Stimulated activated CD8-positive, alpha-beta memory T cell treated with anti-CD3 and anti-CD28 coated beads, Interleukin-12 subunit alpha, Interleukin-12 subunit beta, amount 100 ng/mL, for 24 hours (primary cell): ENCODE data around the gene ATG4D.
"Not testable (repeated sequence)": the region's sequence is repeated elsewhere in the genome, so short reads cannot be mapped to it uniquely, and the experiment has no call there.

ENCODE experiments used
- DNase-seq: peaks from one replicate; pipeline ENCODE4 v3.0.0-alpha.2; 2020; ENCODE audit errors: extremely low read depth

Gene ATG4D

DNA sequence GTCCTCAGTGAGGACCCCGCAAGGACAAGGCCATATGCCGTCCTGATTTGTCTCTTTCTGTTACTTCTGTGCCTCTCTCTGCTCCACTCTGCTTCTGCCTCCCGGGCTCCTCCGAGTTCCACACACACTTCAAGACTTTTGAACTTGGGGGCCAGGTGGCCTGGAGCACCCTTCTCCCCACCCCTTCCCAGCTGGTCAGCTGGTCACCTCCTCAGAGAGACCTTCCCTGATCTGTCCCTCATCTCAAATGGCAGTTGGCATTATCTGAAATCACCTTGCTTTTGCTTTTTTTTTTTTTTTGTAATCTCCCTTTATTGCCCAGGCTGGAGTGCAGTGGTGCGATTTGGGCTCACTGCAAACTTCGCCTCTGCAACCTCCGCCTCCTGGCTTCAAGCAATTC is 24.3 kb upstream of the ATG4D start:
- no peak for DNase-seq

DNA sequence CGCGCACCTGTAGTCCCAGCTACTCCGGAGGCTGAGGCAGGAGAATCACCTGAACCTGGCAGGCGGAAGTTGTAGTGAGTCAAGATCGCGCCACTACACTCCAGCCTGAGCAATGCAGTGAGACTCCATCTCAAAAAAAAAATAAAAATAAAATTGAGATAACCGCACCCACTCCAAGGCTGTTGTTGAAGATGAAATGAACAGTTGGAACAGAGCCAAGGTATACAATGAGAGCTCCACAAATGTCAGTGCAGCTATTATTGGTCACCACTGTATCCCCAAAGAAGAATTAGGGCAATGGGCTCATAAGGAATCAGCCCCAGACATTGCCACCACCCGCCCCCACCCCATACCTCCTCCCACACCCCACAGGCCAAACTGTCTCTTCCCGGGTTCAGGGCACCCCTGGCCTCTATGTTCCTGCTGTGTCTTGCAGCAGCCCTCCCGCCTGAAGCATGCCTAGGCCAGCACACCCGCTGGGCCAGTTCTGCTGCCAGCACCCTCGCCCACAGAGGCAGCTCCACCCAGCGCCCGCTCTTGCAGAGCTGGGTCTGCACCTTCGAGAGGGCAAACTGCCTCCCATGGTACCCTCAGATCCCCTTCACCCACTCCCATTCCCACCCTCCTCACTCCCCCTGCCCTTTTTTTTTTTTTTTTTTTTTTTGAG is 22.9 kb upstream of the ATG4D start:
- no peak for DNase-seq

DNA sequence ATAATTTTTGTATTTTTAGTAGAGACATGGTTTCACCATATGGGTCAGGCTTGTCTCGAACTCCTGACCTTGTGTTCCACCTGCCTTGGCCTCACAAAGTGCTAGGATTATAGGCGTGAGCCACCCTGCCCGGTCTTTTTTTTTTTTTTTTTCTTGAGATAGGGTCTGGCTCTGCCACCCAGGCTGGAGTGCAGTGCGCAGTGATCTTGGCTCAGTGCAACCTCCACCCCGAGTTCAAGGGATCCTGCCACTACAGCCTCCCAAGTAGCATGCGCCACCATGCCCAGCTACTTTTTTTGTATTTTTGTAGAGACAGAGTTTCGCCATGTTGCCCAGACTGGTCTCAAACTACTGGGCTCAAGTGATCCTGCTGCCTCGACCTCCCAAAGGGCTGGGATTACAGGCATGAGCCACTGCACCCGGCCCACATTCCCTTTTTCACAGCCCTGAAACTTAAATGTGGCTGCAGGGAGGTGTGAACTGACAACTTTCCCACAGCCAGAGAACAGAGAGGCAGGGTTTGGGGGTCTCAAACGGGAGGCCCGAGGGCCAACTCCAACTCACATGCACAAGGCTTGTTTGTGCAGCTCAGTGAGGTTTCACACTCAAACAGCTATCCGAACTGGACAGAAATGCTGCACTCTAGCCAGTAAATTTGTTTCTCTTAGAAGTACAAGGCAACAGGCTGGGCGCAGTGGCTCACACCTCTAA is 22.1 kb upstream of the ATG4D start:
- no peak for DNase-seq

DNA sequence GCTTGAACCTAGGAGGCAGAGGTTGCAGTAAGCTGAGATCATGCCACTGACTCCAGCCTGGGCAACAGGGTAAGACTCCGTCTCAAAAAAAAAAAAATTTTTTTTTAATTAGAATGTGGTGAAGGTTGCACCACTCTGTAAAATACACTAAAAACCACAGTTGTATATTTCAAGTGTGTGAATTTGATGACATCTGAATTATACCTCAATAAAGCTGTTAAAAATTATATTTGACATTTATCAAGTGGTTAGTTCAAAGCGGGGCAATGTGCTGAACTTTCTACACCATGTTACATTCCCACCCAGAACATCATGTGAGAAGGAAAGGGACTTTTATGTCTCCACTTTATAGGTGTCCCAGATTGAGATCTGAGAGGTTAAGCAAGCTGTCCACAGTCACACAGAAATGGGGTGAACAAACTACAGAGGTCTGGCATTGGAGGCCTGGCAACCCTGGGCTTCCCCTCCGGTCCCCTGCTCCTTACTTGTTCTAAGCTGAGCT is 20.5 kb upstream of the ATG4D start:
- DNase-seq: no peak

DNA sequence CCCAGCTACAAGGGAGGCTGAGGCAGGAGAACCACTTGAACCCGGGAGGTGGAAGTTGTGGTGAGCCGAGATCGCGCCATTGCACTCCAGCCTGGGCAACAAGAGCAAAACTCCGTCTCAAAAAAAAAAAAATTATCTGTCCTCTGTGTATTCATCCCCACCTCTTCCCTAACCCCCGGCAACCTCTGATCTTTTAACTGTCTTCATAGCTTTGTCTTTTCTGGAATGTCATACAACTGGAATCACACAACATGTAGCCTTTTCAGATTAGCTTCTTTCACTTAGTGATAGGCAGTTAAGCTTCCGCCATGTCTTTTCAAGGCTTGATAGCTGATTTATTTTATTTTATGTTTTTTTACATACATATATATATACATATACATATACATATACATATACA is 18.1 kb upstream of the ATG4D start:
- no peak for DNase-seq

DNA sequence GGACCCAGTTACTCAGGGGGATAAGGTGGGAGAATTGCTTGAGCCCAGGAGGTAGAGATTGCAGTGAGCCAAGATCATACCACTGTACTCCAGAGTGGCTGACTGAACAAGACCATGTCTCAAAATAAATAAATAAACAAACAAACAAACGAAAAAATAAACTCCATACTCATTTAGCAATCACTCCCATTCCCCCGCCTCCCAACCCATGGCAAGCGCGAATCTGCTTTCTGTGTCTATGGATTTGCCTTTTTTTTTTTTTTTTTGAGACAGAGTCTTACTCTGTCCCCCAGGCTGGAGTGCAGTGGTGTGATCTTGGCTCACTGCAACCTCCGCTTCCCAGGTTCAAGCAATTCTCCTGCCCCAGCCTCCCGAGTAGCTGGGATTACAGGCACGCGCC is 16.8 kb upstream of the ATG4D start:
- DNase-seq: not testable (repeated sequence)

DNA sequence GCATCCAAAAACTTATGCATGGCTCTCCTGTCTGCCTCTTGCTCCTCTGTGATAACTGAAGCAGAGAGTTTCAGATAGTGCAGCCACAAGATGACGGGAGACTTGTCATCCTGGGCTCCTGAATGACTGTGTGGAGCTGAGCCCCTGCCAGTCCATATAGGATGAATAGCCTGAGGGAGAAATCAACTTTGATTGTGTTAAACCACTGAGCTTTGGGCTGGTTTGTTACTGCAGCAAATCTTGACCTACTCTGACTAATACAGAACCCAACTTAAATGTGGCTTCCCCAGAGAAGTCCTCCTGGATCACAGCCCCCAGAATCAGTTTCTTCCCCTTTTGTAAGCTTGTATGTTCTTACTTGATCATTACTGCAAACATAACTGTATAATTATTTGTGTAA is 11.2 kb upstream of the ATG4D start:
- DNase-seq: no peak

DNA sequence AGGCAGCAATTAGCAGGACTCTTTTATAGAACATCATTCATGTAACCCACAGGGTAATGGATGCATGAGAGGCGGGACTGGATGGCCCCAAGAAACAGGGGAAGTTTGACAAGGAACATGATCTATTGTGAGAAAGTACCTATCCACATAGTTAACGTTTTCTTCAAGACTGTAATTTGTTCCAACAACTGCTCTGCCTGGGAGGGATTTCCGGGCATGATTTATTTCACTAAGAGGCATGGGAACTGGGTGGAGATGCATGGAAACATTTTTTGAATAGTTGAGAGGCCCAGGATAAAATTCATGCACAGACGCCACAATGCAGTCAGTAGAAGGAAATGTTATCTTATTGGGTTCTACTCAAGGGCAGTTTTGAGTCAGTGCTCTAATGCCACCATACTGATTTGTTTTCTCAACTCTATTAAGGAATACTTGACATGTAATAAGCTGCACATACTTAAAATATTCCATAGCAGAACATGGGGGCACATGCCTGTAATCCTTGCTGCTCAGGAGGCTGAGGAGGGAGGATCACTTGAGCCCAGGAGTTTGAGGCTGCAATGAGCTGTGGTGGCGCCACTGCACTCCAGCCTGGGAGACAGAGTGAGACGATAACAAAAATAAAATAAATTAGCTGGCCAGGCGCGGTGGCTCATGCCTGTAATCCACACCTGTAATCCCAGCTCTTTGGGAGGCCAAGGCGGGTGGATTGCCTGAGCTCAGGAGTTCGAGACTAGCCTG is 9.9 kb upstream of the ATG4D start:
- no peak for DNase-seq

DNA sequence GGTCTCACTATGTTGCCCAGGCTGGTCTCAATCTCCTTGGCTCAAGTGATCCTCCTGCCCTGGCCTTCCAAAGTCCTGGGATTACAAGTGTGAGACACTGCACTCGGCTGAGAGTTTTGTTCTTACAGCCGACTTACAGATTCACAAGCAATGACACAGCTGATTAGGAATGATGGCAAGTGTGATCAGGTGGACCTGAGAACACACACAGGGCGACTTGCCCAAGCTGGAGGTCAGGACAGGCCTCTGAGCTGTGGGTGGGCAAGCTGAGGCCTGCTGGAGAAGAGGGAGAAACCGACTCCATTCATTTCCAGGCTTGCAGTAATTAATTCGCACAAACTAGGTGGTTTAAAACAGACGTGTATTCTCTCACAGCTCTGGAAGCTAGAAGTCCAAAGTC is 8.1 kb upstream of the ATG4D start:
- DNase-seq: no peak

DNA sequence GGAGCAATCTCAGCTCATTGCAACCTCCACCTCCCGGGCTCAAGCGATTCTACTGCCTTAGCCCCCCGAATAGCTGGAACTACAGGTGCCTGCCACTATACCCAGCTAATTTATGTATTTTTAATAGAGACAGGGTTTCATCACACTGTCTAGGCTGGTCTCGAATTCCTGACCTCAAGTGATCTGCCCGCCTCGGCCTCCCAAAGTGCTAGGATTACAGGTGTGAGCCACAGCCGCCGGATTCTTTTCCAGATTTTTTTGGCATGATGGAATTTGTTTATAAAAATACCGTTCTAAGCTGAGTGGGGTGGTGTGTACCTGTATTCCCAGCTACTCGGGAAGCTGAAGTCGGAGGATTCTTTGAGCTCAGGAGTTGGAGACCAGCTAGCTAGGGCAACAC is 6.0 kb upstream of the ATG4D start:
- no peak for DNase-seq

DNA sequence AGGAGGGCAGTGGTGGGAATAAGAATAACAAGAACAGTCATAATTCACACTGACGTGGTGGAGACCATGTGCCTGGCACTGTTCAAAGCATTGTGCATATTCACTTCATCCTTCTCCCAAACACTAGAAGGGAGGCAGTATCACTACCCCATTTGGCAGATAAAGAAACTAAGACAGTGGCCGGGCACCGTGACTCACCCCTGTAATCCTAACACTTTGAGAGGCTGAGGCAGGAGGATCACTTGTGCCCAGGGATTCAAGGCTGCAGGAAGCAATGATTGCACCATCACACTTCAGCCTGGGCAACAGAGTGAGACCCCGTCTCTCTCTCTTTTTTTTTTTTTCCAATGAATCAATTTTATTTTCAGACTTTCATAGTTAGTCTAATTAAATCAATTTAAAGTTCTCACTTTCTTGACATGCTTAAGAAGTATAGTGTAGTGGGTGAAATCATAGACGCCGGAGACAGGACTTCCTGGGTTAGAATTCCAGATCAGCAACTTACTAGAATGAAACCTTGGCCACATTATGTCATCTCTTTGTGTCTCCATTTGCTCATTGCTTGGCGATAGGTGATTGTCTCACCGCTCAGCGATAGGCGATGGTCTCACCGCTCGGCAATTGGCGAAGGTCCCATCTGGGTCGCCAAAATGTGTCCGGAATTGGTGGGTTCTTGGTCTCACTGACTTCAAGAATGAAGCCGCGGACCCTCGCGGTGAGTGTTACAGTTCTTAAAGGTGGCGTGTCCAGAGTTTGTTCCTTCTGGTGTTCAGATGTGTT is 5.3 kb upstream of the ATG4D start:
- no peak for DNase-seq

DNA sequence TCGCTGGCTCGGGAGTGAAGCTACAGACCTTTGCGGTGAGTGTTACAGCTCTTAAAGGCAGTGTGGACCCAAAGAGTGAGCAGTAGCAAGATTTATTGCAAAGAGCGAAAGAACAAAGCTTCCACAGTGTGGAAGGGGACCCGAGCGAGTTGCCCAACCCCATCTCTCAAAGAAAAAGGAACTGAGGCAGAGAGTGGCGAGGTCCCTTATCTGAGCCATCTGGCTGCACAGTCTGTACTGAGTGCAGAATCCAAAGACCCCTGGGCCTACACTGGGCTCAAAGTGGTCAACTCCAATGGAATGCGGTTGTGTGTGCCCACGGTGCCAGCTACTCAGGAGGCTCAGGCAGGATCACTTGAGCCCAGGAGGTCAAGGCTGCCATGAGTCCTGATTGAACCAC is 4.7 kb upstream of the ATG4D start:
- DNase-seq: not testable (repeated sequence)

DNA sequence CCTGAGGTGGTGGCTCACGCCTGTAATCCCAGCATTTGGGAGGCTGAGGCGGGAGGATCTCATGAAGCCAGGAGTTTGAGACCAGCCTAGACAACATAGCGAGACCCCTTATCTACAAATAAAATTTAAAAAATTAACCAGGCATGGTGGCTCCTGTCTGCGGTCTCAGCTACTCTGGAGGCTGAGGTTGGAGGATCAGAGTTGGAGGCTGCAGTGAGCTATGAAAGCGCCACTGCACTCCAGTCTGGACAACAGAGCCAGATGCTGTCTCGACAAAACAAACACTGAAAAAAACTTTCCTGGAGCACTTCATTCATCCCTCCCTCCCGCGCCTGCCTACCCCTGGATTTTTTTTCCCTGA is 665 bp upstream of the ATG4D start:
- DNase-seq: no peak

DNA sequence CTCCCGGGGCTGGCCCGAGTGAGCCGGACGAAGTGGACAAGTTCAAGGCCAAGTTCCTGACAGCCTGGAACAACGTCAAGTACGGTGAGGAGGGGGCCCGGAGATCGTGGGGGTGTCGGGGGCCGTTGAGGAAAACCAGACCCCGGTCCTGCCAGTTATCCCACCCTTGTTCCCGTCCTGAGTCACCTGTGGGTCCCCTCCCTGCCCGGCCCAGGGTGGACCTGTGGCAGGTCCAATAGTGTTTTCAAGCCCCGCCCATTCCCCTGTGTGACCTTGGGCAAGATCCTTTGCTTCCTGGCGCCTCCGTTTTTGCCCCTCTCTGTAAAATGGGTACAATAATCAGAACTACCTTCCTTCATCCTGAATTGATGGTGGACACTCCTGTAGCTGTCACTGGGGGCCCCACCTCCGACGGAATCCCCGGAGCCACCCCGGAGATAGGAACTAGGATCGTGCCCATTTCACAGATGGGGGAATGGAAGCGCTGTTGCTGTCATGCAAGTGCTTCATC is 593 bp downstream of the ATG4D start:
- DNase-seq: no peak

DNA sequence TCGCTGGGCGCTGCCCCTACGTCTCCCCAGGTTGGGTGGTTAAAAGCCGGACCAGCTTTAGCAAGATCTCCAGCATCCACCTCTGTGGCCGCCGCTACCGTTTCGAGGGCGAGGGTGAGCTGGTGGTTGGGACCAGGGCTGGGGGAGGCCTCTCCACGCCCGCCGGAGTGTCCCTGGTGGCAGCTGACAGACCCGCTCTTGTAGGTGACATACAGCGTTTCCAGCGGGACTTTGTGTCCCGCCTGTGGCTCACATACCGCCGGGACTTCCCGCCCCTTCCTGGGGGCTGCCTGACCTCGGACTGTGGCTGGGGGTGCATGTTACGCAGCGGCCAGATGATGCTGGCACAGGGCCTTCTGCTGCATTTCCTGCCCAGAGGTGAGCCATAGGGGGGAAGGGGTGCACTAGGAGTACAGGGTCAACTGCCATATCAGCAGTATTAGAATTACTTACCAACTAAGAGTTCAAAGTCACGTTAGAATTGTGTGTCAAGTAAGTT is 1.1 kb downstream of the ATG4D start:
- DNase-seq: no peak

DNA sequence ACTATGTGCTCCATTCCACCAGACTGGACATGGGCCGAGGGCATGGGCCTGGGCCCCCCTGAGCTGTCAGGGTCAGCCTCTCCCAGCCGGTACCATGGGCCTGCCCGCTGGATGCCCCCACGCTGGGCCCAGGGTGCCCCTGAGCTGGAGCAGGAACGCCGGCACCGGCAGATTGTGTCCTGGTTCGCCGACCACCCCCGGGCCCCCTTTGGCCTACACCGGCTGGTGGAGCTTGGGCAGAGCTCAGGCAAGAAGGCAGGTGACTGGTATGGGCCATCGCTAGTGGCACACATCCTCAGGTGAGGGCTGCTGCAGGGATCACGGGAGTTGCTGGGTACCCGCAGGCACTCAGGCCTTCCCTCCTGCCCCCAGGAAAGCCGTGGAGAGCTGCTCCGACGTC is 3.1 kb downstream of the ATG4D start:
- DNase-seq: no peak

DNA sequence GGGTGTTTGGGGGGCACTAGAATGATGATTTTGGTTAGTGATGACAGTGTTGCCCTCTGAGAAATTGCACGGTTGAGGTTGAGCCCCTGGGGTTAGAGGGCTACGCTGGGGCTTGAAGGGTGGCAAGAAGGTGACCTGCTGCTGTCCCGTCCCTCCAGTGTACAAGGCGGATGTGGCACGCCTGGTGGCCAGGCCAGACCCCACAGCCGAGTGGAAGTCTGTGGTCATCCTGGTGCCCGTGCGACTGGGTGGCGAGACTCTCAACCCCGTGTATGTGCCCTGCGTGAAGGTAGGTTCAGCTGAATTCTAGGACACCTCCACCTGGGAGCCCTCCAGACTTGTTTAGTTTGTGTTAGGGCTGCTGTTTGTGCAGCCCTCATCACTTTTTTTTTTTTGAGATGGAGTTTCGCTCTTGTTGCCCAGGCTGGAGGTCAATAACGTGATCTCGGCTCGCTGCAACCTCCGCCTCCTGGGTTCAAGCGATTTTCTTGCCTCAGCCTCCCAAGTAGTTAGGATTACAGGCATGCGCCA is 5.1 kb downstream of the ATG4D start:
- DNase-seq: no peak

DNA sequence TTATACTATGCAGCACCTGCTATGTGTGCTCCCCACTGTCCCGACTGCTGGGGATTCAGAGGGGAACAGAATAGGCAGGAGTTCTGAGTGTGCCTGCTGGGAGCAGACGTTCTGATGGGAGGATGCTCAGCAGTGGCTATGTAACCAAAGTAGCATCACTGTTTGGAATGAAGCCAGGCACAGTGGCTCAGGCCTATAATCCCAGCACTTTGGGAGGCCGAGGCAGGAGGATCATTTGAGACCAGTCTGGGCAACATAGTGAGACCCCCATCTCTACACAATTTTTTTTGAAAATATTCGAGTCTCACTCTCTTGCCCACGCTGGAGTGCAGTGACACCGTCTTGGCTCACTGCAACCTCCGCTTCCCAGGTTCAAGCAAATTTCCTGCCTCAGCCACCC is 6.0 kb downstream of the ATG4D start:
- DNase-seq: no peak

DNA sequence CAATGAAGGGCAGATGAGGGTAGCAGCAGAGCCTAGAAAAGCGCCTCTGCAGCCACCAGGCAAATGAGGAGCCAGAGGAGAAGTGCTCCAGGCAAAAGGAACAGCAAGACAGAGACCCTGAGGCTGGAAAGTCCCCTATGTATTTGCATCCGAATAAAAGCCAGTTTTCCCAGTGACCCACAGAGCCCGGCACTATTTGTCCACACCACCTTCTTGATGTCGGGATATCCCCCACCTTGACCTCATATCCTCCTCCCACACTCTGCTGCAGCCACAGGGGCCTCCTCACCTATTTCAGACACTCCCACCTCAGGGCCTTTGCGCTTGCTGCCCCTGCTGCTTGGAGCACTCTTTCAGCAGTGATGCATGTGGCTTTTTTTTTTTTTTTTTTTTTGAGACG is 6.6 kb downstream of the ATG4D start:
- DNase-seq: no peak

DNA sequence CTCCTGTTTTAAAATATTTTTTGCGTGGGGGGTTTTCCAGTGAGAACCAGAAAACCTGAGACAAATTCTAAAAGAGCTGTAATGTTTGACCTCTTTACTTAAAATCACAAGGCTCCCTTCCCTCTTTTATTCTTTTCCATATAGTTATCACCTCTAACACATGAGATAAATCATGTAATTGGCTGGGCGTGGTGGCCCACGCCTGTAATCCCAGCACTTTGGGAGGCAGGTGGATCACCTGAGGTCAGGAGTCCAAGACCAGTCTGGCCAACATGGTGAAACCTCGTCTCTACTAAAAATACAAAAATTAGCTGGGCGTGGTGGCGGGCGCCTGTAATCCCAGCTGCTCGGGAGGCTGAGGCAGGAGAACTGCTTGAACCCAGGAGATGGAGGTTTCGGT is 7.3 kb downstream of the ATG4D start:
- not testable (repeated sequence) for DNase-seq

DNA sequence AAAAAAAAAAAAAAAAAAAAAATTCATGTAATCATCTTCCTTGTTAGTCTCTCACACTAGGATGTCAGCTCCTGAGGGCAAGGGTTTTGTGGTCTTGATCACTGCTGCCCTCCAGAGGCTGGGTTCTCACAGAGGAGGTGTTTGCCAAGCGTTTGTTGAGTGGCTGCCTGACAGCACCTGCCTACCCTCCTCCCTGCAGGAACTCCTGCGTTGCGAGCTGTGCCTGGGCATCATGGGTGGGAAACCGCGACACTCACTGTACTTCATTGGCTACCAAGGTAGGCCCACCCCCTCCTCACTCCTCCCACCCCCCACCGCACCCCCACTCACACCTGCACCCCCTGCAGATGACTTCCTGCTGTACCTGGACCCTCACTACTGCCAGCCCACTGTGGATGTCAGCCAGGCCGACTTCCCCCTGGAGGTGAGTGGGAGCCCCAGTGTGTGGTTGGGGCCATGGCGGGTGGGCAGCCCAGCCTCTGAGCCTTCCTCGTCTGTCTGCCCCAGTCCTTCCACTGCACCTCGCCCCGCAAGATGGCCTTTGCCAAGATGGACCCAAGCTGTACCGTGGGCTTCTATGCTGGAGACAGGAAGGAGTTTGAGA is 8.1 kb downstream of the ATG4D start:
- no peak for DNase-seq
